HG03354 (cell line): Measurements from ENCODE around the gene MAN2C1.
"Not testable (repeated sequence)": the region's sequence is repeated elsewhere in the genome, so short reads cannot be mapped to it uniquely, and the experiment has no call there.

Source experiments
- ATAC-seq: cut with Tn5 transposase; IDR thresholded peaks from one replicate; pipeline ENCODE4 v1.9.1; 2021; ENCODE audit warnings: mild to moderate bottlenecking; ENCODE audit not compliant: unreplicated experiment, poor library complexity, severe bottlenecking

Gene MAN2C1

DNA sequence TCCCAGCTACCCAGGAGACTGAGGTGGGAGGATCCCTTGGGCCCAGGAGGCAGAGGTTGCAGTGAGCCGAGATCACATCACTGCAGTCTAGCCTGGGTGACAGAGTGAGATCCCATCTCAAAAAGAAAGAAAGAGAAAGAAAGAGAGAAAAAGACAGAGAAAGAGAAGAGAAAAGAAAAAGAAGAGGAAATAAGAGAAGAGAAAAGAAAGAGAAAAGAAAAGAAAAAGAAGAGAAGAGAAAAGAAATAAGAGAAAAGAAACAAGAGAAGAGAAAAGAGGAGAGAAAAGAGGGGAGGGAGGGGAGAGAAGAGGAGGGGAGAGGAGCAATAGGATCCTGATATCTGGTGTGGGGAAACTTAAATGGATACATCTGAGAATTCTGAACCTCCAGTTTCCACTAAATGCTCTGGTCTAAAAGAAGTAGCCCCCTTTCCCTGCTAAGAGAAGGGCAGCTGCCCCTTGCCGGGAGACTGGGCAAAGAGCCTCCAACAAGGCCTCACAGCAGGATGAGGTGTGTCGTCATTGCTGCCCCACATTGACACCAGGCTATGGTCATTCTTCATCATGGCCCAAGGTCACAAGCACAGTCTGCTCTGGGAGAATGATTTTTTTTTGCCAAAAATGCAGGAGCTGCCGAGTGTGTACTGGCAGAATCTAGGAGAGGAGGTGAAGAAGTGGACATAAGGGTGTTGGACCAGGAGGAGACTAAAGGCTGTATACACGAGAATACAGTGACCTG is 53.7 kb downstream of the MAN2C1 start:
- no peak for ATAC-seq

DNA sequence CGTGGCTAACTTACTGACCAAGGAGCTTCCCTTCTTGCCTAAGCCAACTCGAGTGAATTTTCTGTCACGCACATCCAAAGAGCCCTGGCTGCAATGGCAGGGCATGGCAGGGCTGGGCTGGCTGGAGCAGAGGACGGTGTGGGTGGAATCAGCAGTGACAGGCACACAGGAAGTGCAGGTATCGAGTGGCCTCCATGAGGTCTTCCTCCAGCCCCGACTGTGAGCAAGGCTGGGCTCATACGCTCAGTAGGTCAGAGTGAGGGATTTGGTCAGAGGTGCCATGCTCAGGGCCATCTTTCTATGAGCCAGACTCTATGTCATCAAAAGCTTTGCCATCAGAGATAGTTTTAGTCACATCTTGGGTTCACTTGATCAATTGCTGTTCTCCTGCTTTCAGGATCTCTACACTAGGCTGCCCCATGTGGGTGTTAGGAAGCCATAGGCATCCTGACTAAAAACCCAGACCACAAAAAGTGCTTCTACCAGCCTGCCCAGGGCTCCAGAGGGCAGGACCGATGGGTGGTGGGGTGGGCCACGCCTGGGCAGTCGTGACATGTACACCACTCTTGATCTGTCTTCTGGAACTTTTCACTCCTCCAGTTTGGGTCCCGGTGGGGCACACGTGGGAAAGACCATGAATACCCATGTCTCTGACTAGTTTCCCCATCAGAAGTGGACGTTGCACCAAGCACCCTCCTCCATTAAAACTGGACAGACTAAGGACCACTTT is 55.1 kb downstream of the MAN2C1 start:
- no peak for ATAC-seq

DNA sequence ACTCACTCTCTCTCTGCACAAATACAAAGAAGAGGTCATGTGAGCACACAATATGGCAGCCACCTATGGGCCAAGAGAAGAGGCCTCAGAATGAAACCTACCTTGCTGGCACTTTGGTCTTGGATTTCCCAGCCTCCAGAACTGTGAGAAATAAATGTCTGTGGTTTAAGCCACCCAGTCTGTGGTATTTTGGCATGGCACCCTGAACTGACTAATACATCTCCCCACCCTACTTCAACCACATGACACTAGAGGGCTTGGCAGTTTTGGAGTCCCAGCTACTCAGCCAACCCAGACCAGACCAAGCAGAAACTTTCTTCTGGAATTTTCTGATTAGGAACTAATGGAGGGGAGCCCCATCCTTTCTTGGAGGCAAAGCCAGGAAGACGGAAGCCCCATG is 55.9 kb downstream of the MAN2C1 start:
- ATAC-seq: not testable (repeated sequence)

DNA sequence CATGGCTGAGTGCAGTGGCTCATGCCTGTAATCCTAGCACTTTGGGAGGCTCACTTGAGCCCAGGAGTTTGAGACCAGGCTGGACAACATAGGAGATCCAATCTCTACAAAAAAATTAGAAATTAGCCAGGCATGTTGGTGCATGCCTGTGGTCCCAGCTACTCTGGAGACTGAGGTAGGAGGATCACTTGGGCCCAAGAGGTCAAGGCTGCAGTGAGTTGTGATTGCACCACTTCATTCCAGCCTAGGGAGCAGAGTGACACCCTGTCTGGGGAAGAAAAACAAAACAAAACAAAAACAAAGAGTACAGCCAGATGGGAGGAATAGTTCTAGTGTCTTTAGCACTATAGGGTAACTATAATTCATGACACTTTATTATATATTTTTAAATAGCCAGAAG is 58.7 kb downstream of the MAN2C1 start:
- ATAC-seq: no peak

DNA sequence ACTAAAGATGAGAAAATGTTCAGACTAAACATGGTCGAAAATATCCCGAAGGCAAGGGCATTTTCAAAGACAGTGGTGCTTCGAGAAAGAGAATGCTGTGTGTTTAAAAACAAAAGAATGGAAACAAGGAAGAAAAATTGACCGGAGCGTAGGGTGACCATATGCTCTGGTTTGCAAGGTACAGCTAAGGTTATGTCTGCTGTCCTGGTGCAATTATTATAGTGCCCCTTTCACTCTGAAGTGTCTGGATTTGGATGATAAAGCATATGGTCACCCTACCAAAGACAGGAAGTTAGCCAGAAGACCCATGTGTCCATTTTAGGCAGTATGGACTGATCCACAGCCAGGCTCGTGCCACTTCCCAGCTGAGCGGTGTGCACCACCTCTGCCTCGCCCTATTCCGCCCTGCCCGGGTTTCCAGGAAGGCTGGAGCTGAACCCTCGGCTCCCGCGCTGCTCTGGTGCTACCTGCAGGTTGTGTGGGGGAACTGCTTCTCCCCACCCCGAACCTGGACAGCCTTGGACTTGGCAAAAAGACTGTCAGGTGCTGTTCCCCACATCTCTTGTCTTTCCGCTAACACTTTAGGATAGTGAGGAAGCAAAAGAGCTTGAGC is 60.5 kb downstream of the MAN2C1 start:
- no peak for ATAC-seq

DNA sequence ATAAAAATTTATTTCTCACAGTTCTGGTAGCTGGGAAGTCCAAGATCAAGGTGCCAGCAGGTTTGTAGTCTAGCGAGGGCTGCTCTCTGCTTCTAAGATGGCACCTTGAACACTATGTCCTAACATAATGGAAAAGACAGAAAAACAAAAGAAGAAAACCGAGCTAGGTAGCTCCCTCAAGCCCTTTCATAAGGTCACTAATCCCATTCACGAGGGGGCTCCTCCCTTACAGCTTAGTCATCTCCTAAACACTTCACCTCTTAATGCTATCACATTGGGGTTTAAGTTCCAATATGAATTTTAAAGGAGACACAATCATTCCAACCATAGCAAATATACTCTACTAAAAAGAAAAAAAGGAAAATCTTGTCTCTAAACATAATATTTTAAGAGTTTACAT is 62.2 kb downstream of the MAN2C1 start:
- ATAC-seq: no peak
